H1 (cell line): ENCODE results near the gene CYB5R2. TPM values are rescaled to one million over a fixed set of nuclear protein-coding genes. Genes with fewer than 3 reads are reported as not detected.

ENCODE experiments used
- CTCF ChIA-PET: fragments of 300-600 bp; sonication (Branson Sonifier 250); formaldehyde crosslinking; loops from one replicate; lab custom pipeline; 2021; ENCODE audit not compliant: partially characterized antibody; lab: Charles Lee
- POLR2A ChIA-PET: fragments of 300-600 bp; sonication (Branson Sonifier 250); formaldehyde crosslinking; loops from one replicate; lab custom pipeline; 2021; ENCODE audit warnings: inconsistent platforms; ENCODE audit not compliant: partially characterized antibody; lab: Charles Lee
- DNase-seq, 2 experiments: peaks; one replicate each; pipeline versions ENCODE4 v3.0.0 to v3.0.0-alpha.2; 2010 to 2022; ENCODE audit warnings: low spot score in 2 of 2, low read depth in 1 of 2, mixed read lengths in 1 of 2
- FAIRE-seq: peaks from 2 replicates; lab custom pipeline; 2011; peaks lifted over from hg19 to GRCh38; lab: Jason Lieb, UNC
- H2AFZ ChIP-seq: 2 replicates; pipeline ENCODE4 v1.8.1; 2012; ENCODE audit warnings: low read length, inconsistent platforms
- H2AK5ac ChIP-seq: 2 replicates; pipeline ENCODE4 v1.6.1; 2013; ENCODE audit warnings: low read depth, low read length
- H2BK120ac ChIP-seq: replicated peaks from 2 replicates; pipeline ENCODE3; 2013; ENCODE audit warnings: low read depth, low read length, inconsistent platforms
- H2BK12ac ChIP-seq: 2 replicates; pipeline ENCODE4 v1.6.1; 2013; ENCODE audit warnings: low read depth, low read length
- H2BK15ac ChIP-seq: 2 replicates; pipeline ENCODE4 v1.6.1; 2013; ENCODE audit warnings: low read length
- H2BK20ac ChIP-seq: 2 replicates; pipeline ENCODE4 v1.6.1; 2013; ENCODE audit warnings: low read length
- H2BK5ac ChIP-seq: 2 replicates; pipeline ENCODE4 v1.6.1; 2013; ENCODE audit warnings: low read depth, low read length
- H3K14ac ChIP-seq: 2 replicates; pipeline ENCODE4 v1.6.1; 2013; ENCODE audit warnings: inconsistent platforms; ENCODE audit not compliant: insufficient read length
- H3K18ac ChIP-seq: 2 replicates; pipeline ENCODE4 v1.6.1; 2013; ENCODE audit warnings: low read length; ENCODE audit errors: extremely low read depth
- H3K23ac ChIP-seq: 2 replicates; pipeline ENCODE4 v1.6.1; 2013; ENCODE audit warnings: inconsistent platforms; ENCODE audit not compliant: insufficient read length
- H3K23me2 ChIP-seq: 2 replicates; pipeline ENCODE4 v1.6.1; 2013; ENCODE audit warnings: low read depth, low read length
- H3K27ac ChIP-seq: 2 replicates; pipeline ENCODE4 v1.6.1; 2011; ENCODE audit warnings: low read depth, low read length, inconsistent platforms
- H3K27me3 ChIP-seq, 4 experiments: replicated peaks in 1 of 4; 1 replicate in 1 of 4; 2 replicates in 3 of 4; pipeline versions ENCODE4 v1.6.1 to v1.8.1; 2011 to 2013; ENCODE audit warnings: low read length in 3 of 4, mild to moderate bottlenecking in 3 of 4, inconsistent platforms in 2 of 4, mixed read lengths in 2 of 4, moderate library complexity in 1 of 4; ENCODE audit not compliant: control insufficient read depth in 3 of 4, insufficient read depth in 3 of 4; ENCODE audit errors: extremely low read depth in 1 of 4
- H3K36me3 ChIP-seq, 4 experiments: 2 replicates each; pipeline versions ENCODE4 v1.6.1 to v1.8.1; 2011 to 2013; ENCODE audit warnings: mild to moderate bottlenecking in 4 of 4, low read length in 3 of 4, moderate library complexity in 2 of 4, control low read depth in 1 of 4, inconsistent platforms in 1 of 4; ENCODE audit not compliant: insufficient read depth in 4 of 4, control insufficient read depth in 2 of 4
- H3K4ac ChIP-seq: replicated peaks from 2 replicates; pipeline ENCODE3; 2013; ENCODE audit warnings: low read length, low read depth, mixed read lengths, inconsistent platforms; ENCODE audit not compliant: insufficient read length
- H3K4me1 ChIP-seq, 4 experiments: replicated peaks in 1 of 4; 1 replicate in 1 of 4; 2 replicates in 3 of 4; pipeline versions ENCODE4 v1.6.1 to v1.8.1; 2011 to 2013; ENCODE audit warnings: low read length in 3 of 4, inconsistent platforms in 2 of 4, mixed read lengths in 1 of 4; ENCODE audit not compliant: insufficient read depth in 4 of 4, control insufficient read depth in 3 of 4
- H3K4me2 ChIP-seq, 2 experiments: 2 replicates each; pipeline versions ENCODE4 v1.6.1 to v1.8.1; 2011 to 2013; ENCODE audit warnings: low read depth in 2 of 2, low read length in 2 of 2, control low read depth in 1 of 2, inconsistent platforms in 1 of 2, mild to moderate bottlenecking in 1 of 2; ENCODE audit not compliant: insufficient read depth in 1 of 2
- H3K4me3 ChIP-seq, 4 experiments: fragments of 200-600, 300-600 bp in 1 of 4; sonication (generic), shearing (Covaris generic), sonication (Bioruptor Twin) in 1 of 4; 2 replicates each; pipeline versions ENCODE4 v1.5.1 to v1.8.1; 2011 to 2016; ENCODE audit warnings: low read length in 4 of 4, low read depth in 3 of 4, control low read depth in 2 of 4, inconsistent platforms in 2 of 4, mild to moderate bottlenecking in 2 of 4, mixed read lengths in 1 of 4, moderate library complexity in 1 of 4; ENCODE audit not compliant: insufficient read depth in 2 of 4; ENCODE audit errors: extremely low read depth in 1 of 4
- H3K56ac ChIP-seq: replicated peaks from 2 replicates; pipeline ENCODE3; 2013; ENCODE audit warnings: low read depth, mild to moderate bottlenecking, mixed read lengths, low read length, inconsistent platforms; ENCODE audit not compliant: insufficient read length
- H3K79me1 ChIP-seq: 2 replicates; pipeline ENCODE4 v1.6.1; 2013; ENCODE audit warnings: low read depth, low read length, control low read depth
- H3K79me2 ChIP-seq, 2 experiments: 2 replicates each; pipeline versions ENCODE4 v1.6.1 to v1.8.1; 2012 to 2013; ENCODE audit warnings: low read length in 2 of 2, mild to moderate bottlenecking in 2 of 2, inconsistent platforms in 1 of 2; ENCODE audit not compliant: insufficient read depth in 2 of 2, control insufficient read depth in 1 of 2
- H3K9ac ChIP-seq, 4 experiments: replicated peaks in 1 of 4; 1 replicate in 1 of 4; 2 replicates in 3 of 4; pipeline versions ENCODE4 v1.6.1 to v1.8.1; 2011 to 2013; ENCODE audit warnings: low read depth in 3 of 4, low read length in 3 of 4, control low read depth in 2 of 4, mild to moderate bottlenecking in 2 of 4, moderate library complexity in 2 of 4, inconsistent platforms in 1 of 4; ENCODE audit errors: extremely low read depth in 1 of 4
- H3K9me3 ChIP-seq, 2 experiments: 2 replicates each; pipeline versions ENCODE4 v1.6.1 to v1.8.1; 2012 to 2013; ENCODE audit warnings: mild to moderate bottlenecking in 2 of 2, moderate library complexity in 2 of 2, control low read depth in 1 of 2, inconsistent platforms in 1 of 2, low read depth in 1 of 2, low read length in 1 of 2, mixed read lengths in 1 of 2; ENCODE audit not compliant: insufficient read depth in 2 of 2
- H4K20me1 ChIP-seq, 2 experiments: replicated peaks in 1 of 2; 2 replicates each; pipeline versions ENCODE3 to v1.8.1; 2011 to 2013; ENCODE audit warnings: inconsistent platforms in 2 of 2, low read length in 2 of 2, mild to moderate bottlenecking in 1 of 2; ENCODE audit not compliant: insufficient read depth in 2 of 2, control insufficient read depth in 1 of 2
- H4K5ac ChIP-seq: 2 replicates; pipeline ENCODE4 v1.6.1; 2013; ENCODE audit warnings: low read length, low read depth, mixed read lengths, inconsistent platforms; ENCODE audit not compliant: insufficient read length
- H4K8ac ChIP-seq: 2 replicates; pipeline ENCODE4 v1.8.0; 2013; ENCODE audit warnings: mild to moderate bottlenecking, moderate library complexity, low read length, inconsistent platforms; ENCODE audit not compliant: insufficient read depth; ENCODE audit errors: extremely low read depth
- H4K91ac ChIP-seq: replicated peaks from 2 replicates; pipeline ENCODE3; 2013; ENCODE audit warnings: low read length, mixed read lengths, inconsistent platforms; ENCODE audit not compliant: insufficient read length
- WGBS, 2 experiments: shearing (Covaris generic) in 1 of 2; methylation state at CpG; one replicate each; pipeline versions ENCODE4 v1.1.6 to v1.1.7; 2013 to 2015; ENCODE audit warnings: low lambda C conversion rate in 2 of 2, mixed read lengths in 2 of 2, inconsistent platforms in 1 of 2, low coverage in 1 of 2, missing lambda C conversion rate in 1 of 2; ENCODE audit not compliant: insufficient replicate concordance in 2 of 2, insufficient coverage in 1 of 2, insufficient read length in 1 of 2; ENCODE audit errors: extremely low coverage in 1 of 2, missing lambda C conversion rate in 1 of 2; 5-methylcytosine and 5-hydroxymethylcytosine counted together
- polyA plus RNA-seq, 7 experiments: library from polyadenylated mRNA; depleted of rRNA in 3 of 7; stranded (reverse) in 5 of 7; unstranded in 2 of 7; fragments of >200 nt in 5 of 7; fragments of 200-250 nt in 2 of 7; gene quantifications; 1 replicate in 5 of 7; 2 replicates in 1 of 7; 4 replicates in 1 of 7; pipeline versions ENCODE4 v1.2.1 to v1.2.3, GENCODE V29; 2011 to 2013; ENCODE audit warnings: missing spikeins in 2 of 7, mixed read lengths in 2 of 7
- total RNA-seq: library from RNA; stranded (reverse); fragmentation: NEBNext Ultra II Directional; extraction: Animal tissue kit (Norgen Biotek cat#: 25700); gene quantifications from 2 replicates; pipeline ENCODE4 v1.2.1, GENCODE V29; 2021
- TF ChIP-seq, protein P1 (sequence below): IDR thresholded peaks from 2 replicates; pipeline ENCODE4 v1.6.1; 2011; ENCODE audit warnings: low read length, improper control_type of control experiment

Gene CYB5R2
- total and polyA plus RNA-seq, 2 of the 8 experiments (the other 6 are each of a cell fraction or from before 2014, with no cell fraction given): 53.0 to 55.9 TPM

DNA sequence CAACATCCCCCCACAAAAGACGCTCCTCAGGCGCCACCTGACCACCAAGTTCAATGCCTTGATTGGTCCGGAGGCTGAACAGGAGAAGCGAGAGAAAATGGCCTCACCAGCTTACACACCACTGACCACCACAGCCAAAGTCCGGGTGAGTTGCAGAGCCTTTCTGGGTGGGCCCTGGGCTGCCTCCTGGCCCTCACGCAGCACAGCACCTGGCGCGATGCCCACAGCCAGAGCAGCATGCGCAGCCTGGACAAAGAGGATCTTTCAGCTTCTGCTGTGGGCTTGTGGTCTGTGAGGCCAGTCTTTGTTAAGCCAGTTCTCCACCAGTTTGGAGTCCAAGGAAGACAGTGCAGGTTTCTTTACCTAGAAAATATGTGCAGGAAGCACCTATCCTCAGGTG, 21.6 kb downstream of the CYB5R2 start:
- no peaks in the 10 kb centered on the region for H3K23me2 ChIP-seq
- no peak overlapping the region for H3K4me3 ChIP-seq
- WGBS, 2 experiments: 93% methylated on average over 6 of the region's 9 CpGs; no CpG with 5 or more reads in 1 of the 2 experiments
- H2BK12ac ChIP-seq: no peak overlapping the region
- no peaks in the 10 kb centered on the region; a peak in 2 of 8 replicates for H3K36me3 ChIP-seq
- H3K4me1 ChIP-seq: no peaks in the 10 kb centered on the region
- no peak overlapping the region for H2BK15ac ChIP-seq
- H2AK5ac ChIP-seq: no peak overlapping the region
- H4K91ac ChIP-seq: no peak overlapping the region
- no peak overlapping the region for H3K4me2 ChIP-seq
- H2BK20ac ChIP-seq: no peak overlapping the region
- no peak overlapping the region for H3K27ac ChIP-seq
- TF ChIP-seq, protein P1, sequence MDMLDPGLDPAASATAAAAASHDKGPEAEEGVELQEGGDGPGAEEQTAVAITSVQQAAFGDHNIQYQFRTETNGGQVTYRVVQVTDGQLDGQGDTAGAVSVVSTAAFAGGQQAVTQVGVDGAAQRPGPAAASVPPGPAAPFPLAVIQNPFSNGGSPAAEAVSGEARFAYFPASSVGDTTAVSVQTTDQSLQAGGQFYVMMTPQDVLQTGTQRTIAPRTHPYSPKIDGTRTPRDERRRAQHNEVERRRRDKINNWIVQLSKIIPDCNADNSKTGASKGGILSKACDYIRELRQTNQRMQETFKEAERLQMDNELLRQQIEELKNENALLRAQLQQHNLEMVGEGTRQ: no peak
- TF ChIP-seq, all 59 proteins: peak for 0
- no peak overlapping the region for H2AFZ ChIP-seq
- H3K56ac ChIP-seq: no peak overlapping the region
- H4K8ac ChIP-seq: 0 out of 2 replicates have a peak overlapping the region, but pooled peaks have one; percentile 7
- H3K27me3 ChIP-seq: peaks cover 0 to 1% (median 0%) of the 10 kb centered on the region in 4 experiments; a peak in 1 of 7 replicates
- DNase-seq (no peak), FAIRE-seq (no peak)
- no peak overlapping the region for H2BK120ac ChIP-seq
- H3K14ac ChIP-seq: no peak overlapping the region
- no peak overlapping the region for H3K18ac ChIP-seq
- no peaks in the 10 kb centered on the region for H3K9me3 ChIP-seq
- H4K5ac ChIP-seq: no peak overlapping the region
- CTCF ChIA-PET: interaction anchor here (0.9 to 16.4 kb wide), 11 partner anchors 9 to 205 kb away, joined by 3 to 325 read pairs (median 4); no protein-coding TSS in a partner anchor
- no peaks in the 10 kb centered on the region for H3K79me2 ChIP-seq
- POLR2A ChIA-PET: interaction anchor here (0.7 kb wide), 1 partner anchor 46 kb away, joined by 3 read pairs; no protein-coding TSS in a partner anchor
- H2BK5ac ChIP-seq: no peak overlapping the region
- H3K4ac ChIP-seq: no peak overlapping the region
- H3K9ac ChIP-seq: no peak overlapping the region
- no peaks in the 10 kb centered on the region for H4K20me1 ChIP-seq
- no peak overlapping the region for H3K23ac ChIP-seq
- no peaks in the 10 kb centered on the region for H3K79me1 ChIP-seq
